ENCODE results near the gene GCC2.

- TF ChIP-seq CTCF (IDR thresholded peaks at IDR 0.05; ENCODE audit: low read depth, low read length), result no peak
- TF ChIP-seq EZH2phosphoT487 (IDR thresholded peaks at IDR 0.05; ENCODE audit: low read depth), result no peak
Measured at GRCh38 chr2:108555572-108555971, 106.6 kb downstream of the GCC2 start.

Data from OCI-LY3 (cell line).